ENCODE results near the gene C3.
"Not testable (repeated sequence)": the region's sequence is repeated elsewhere in the genome, so short reads cannot be mapped to it uniquely, and the experiment has no call there.

C3 gene

GRCh38 chr19:6663236-6664201 is 56.9 kb downstream of the C3 start:
- DNase-seq (ENCODE audit: low read depth), result peak; percentile 39

GRCh38 chr19:6662702-6663101 is 57.7 kb downstream of the C3 start:
- DNase-seq (ENCODE audit: low read depth), result no peak

- peak; percentile 37 for DNase-seq (ENCODE audit: low read depth)
These were observed 58.8 kb downstream of the C3 start for GRCh38 chr19:6661509-6662244.

- DNase-seq (ENCODE audit: low read depth), result no peak
These were observed 59.5 kb downstream of the C3 start for GRCh38 chr19:6660930-6661329.

GRCh38 chr19:6656390-6656789 is 64.1 kb downstream of the C3 start:
- DNase-seq (ENCODE audit: low read depth), result not testable (repeated sequence)

- DNase-seq (ENCODE audit: low read depth), result no peak
These were observed 65.8 kb downstream of the C3 start for GRCh38 chr19:6654347-6655310.

GRCh38 chr19:6652805-6653094 is 67.7 kb downstream of the C3 start:
- no peak for DNase-seq (ENCODE audit: low read depth)

GRCh38 chr19:6651965-6652804 is 68.3 kb downstream of the C3 start:
- DNase-seq (ENCODE audit: low read depth), result no peak

- DNase-seq (ENCODE audit: low read depth), result no peak
These were observed 71.3 kb downstream of the C3 start for GRCh38 chr19:6649185-6649584.

GRCh38 chr19:6648141-6648715 is 72.2 kb downstream of the C3 start:
- no peak for DNase-seq (ENCODE audit: low read depth)

- DNase-seq (ENCODE audit: low read depth), result no peak
These were observed 75.7 kb downstream of the C3 start for GRCh38 chr19:6644796-6645195.

GRCh38 chr19:6640333-6640732 is 80.1 kb downstream of the C3 start:
- not testable (repeated sequence) for DNase-seq (ENCODE audit: low read depth)

GRCh38 chr19:6639439-6639838 is 81.0 kb downstream of the C3 start:
- DNase-seq (ENCODE audit: low read depth), result peak; percentile 62

- not testable (repeated sequence) for DNase-seq (ENCODE audit: low read depth)
These were observed 87.0 kb downstream of the C3 start for GRCh38 chr19:6633456-6633813.

- DNase-seq (ENCODE audit: low read depth), result peak; percentile 78
These were observed 87.5 kb downstream of the C3 start for GRCh38 chr19:6632747-6633455.

GRCh38 chr19:6632002-6632621 is 88.3 kb downstream of the C3 start:
- DNase-seq (ENCODE audit: low read depth), result peak; percentile 83
